K562 (cell line): ENCODE results near the gene EN1. TPM values are rescaled to one million over a fixed set of nuclear protein-coding genes. Genes with fewer than 3 reads are reported as not detected.

Experiments used
- ATAC-seq: fragments of 200-7000 bp; cut with Tn5 transposase; 3 replicates; pipeline ENCODE4 v1.9.1; 2020; ENCODE audit warnings: moderate library complexity
- BruUV-seq: library from RNA; stranded (reverse); fragments of 400-500 nt; replicated peaks from 2 replicates; lab custom pipeline; 2021; lab: Mats Ljungman, UMichigan
- CTCF ChIA-PET: fragments of 300-600 bp; formaldehyde crosslinking; extraction: SDS; loops from one replicate; lab custom pipeline; 2021; ENCODE audit warnings: low intra/inter-chr PET ratio; lab: Yijun Ruan, JAX
- POLR2A ChIA-PET: fragments of 300-600, 350-650 bp; sonication (Branson Sonifier 250); formaldehyde crosslinking; extraction: SDS; loops from one replicate; lab custom pipeline; 2021; ENCODE audit warnings: antibody characterized with exemption, inconsistent platforms; lab: Yijun Ruan, JAX
- DNase-seq, 4 experiments: peaks; one replicate each; pipeline versions ENCODE4 v3.0.0 to v3.0.0-alpha.2; 2011 to 2018; ENCODE audit warnings: low spot score in 3 of 4, mixed read lengths in 3 of 4; ENCODE audit errors: extremely low read depth in 1 of 4
- FAIRE-seq: peaks from 2 replicates; lab custom pipeline; 2011; peaks lifted over from hg19 to GRCh38; lab: Jason Lieb, UNC
- H2AFZ ChIP-seq: 2 replicates; pipeline ENCODE4 v1.6.0; 2011; ENCODE audit warnings: low read depth, low read length, control low read depth, inconsistent platforms
- H3K27ac ChIP-seq: fragments of 200-600 bp; 3 replicates; pipeline ENCODE4 v1.8.0; 2011; ENCODE audit warnings: low read depth, mild to moderate bottlenecking, control low read depth, inconsistent platforms, low read length, moderate library complexity, mixed read lengths; ENCODE audit errors: extremely low read depth
- H3K27me3 ChIP-seq, 2 experiments: fragments of 300-600 bp in 1 of 2; 2 replicates in 1 of 2; 3 replicates in 1 of 2; pipeline versions ENCODE4 v1.6.0 to v1.8.0; 2011; ENCODE audit warnings: inconsistent platforms in 2 of 2, low read length in 2 of 2, mild to moderate bottlenecking in 1 of 2, mixed read lengths in 1 of 2, moderate library complexity in 1 of 2; ENCODE audit not compliant: control insufficient read depth in 2 of 2, insufficient read depth in 2 of 2
- H3K36me3 ChIP-seq: fragments of 300-600 bp; 3 replicates; pipeline ENCODE4 v1.8.0; 2011; ENCODE audit warnings: mild to moderate bottlenecking, low read length, inconsistent platforms; ENCODE audit not compliant: control insufficient read depth, insufficient read depth
- H3K4me1 ChIP-seq, 2 experiments: fragments of 200-600 bp in 1 of 2; replicated peaks in 1 of 2; 2 replicates in 1 of 2; 3 replicates in 1 of 2; pipeline versions ENCODE4 v1.5.1 to v1.8.0; 2011; ENCODE audit warnings: inconsistent platforms in 2 of 2, low read length in 2 of 2, mild to moderate bottlenecking in 1 of 2, mixed read lengths in 1 of 2, moderate library complexity in 1 of 2; ENCODE audit not compliant: control insufficient read depth in 2 of 2, insufficient read depth in 2 of 2
- H3K4me2 ChIP-seq: 2 replicates; pipeline ENCODE4 v1.6.1; 2011; ENCODE audit warnings: low read length, control low read depth, inconsistent platforms, mixed read lengths; ENCODE audit not compliant: insufficient read depth
- H3K4me3 ChIP-seq: fragments of 200-600 bp; sonication (generic), shearing (Covaris generic); 2 replicates; pipeline ENCODE4 v1.5.1; 2016; ENCODE audit warnings: control low read depth, inconsistent platforms
- H3K79me2 ChIP-seq: fragments of 200-600 bp; 3 replicates; pipeline ENCODE4 v1.8.0; 2011; ENCODE audit warnings: low read length, inconsistent platforms; ENCODE audit not compliant: control insufficient read depth, insufficient read depth
- H3K9ac ChIP-seq, 2 experiments: 2 replicates each; pipeline versions ENCODE4 v1.6.0 to v1.6.1; 2011; ENCODE audit warnings: low read depth in 2 of 2, low read length in 2 of 2, control low read depth in 1 of 2, inconsistent platforms in 1 of 2, mild to moderate bottlenecking in 1 of 2, mixed read lengths in 1 of 2; ENCODE audit not compliant: insufficient read depth in 1 of 2
- H3K9me1 ChIP-seq: one replicate; pipeline ENCODE4 v1.6.0; 2011; ENCODE audit warnings: inconsistent platforms, mild to moderate bottlenecking, low read length, moderate library complexity; ENCODE audit not compliant: control insufficient read depth, insufficient read depth
- H3K9me3 ChIP-seq: replicated peaks from 2 replicates; pipeline ENCODE4 v1.5.1; 2011; ENCODE audit warnings: low read depth, low read length, inconsistent platforms; ENCODE audit not compliant: control insufficient read depth, insufficient read depth
- H4K20me1 ChIP-seq: replicated peaks from 2 replicates; pipeline ENCODE4 v1.6.1; 2011; ENCODE audit warnings: low read length, inconsistent platforms, mixed read lengths; ENCODE audit not compliant: control insufficient read depth, insufficient read depth
- ATF3 ChIP-seq, 2 experiments: fragments of 450-650 bp in 1 of 2; sonication (generic) in 1 of 2; formaldehyde crosslinking in 1 of 2; IDR thresholded peaks in 1 of 2; conservative IDR thresholded peaks in 1 of 2; 2 replicates each; pipeline versions ENCODE4 v1.6.1 to v1.8.1; 2016 to 2023; ENCODE audit warnings: mild to moderate bottlenecking in 2 of 2, moderate library complexity in 2 of 2, inconsistent platforms in 1 of 2, missing genetic modification reagents in 1 of 2
- DLX4 ChIP-seq: fragments of 250-450 bp; sonication (Bioruptor Pico); IDR thresholded peaks from 2 replicates; pipeline ENCODE4 v1.6.1; 2021; ENCODE audit warnings: mild to moderate bottlenecking
- GABPB2 ChIP-seq: fragments of 250-450 bp; sonication (Bioruptor Pico); conservative IDR thresholded peaks from 2 replicates; pipeline ENCODE4 v1.5.1; 2021; ENCODE audit warnings: mild to moderate bottlenecking
- MECOM ChIP-seq: fragments of 250-450 bp; sonication (Bioruptor Pico); IDR thresholded peaks from 2 replicates; pipeline ENCODE4 v1.8.0; 2022; ENCODE audit warnings: inconsistent platforms
- TAF9B ChIP-seq: fragments of 450-650 bp; IDR thresholded peaks from 2 replicates; pipeline ENCODE4 v1.6.1; 2018; ENCODE audit warnings: mild to moderate bottlenecking; ENCODE audit not compliant: partially characterized antibody
- TEAD2 ChIP-seq: fragments of 450-650 bp; IDR thresholded peaks from 2 replicates; pipeline ENCODE4 v1.6.1; 2016; ENCODE audit warnings: missing genetic modification characterization, control low read depth, missing compliant biosample characterization
- ZNF431 ChIP-seq: sonication (generic); formaldehyde crosslinking; IDR thresholded peaks from 2 replicates; pipeline ENCODE4 v1.8.0; 2022; ENCODE audit warnings: mild to moderate bottlenecking, missing genetic modification reagents
- WGBS: fragments of 100-300 bp; shearing (Covaris generic); methylation state at CpG from one replicate; pipeline ENCODE4 v1.1.6; 2016; ENCODE audit warnings: low coverage, mixed read lengths; ENCODE audit not compliant: insufficient coverage; ENCODE audit errors: missing lambda C conversion rate; 5-methylcytosine and 5-hydroxymethylcytosine counted together
- in situ Hi-C: fragments of 300-500 bp; cut with MboI; formaldehyde crosslinking; loops from 4 replicates; pipeline ENCODE4 v1.15.0; 2018; ENCODE audit warnings: inconsistent platforms, mixed read lengths
- intact Hi-C: fragments of 100-400 bp; cut with micrococcal nuclease; formaldehyde crosslinking; loops from 2 replicates; pipeline ENCODE4 v1.14.2; 2022
- polyA plus RNA-seq, 8 experiments: library from polyadenylated mRNA; depleted of rRNA in 4 of 8; stranded (reverse) in 5 of 8; unstranded in 3 of 8; fragments of >200 nt; fragmentation: Nextera tagmentation in 2 of 8; fragmentation: Illumina TruSeq in 1 of 8; extraction: Ambion mirVana in 2 of 8; extraction: Trizol in 1 of 8; gene quantifications; 2 replicates each; pipeline versions ENCODE4 v1.2.1 to v1.2.3, GENCODE V29; 2011 to 2014; ENCODE audit warnings: inconsistent platforms in 1 of 8, missing spikeins in 1 of 8
- total RNA-seq, 7 experiments: library from RNA; depleted of rRNA in 6 of 7; stranded (reverse); fragments of >200 nt in 6 of 7; fragmentation: Illumina TruSeq in 2 of 7; extraction: Trizol in 2 of 7; gene quantifications; 2 replicates each; pipeline versions ENCODE4 v1.2.1 to v1.2.3, GENCODE V29; 2011 to 2021; ENCODE audit warnings: low replicate concordance in 1 of 7
- TF ChIP-seq, protein P1 (sequence below): fragments of 450-650 bp; IDR thresholded peaks from 2 replicates; pipeline ENCODE4 v1.6.1; 2017; ENCODE audit warnings: antibody characterized with exemption
- TF ChIP-seq, protein P2 (sequence below): fragments of 250-450 bp; sonication (Bioruptor Pico); IDR thresholded peaks from 2 replicates; pipeline ENCODE4 v1.8.0; 2021; ENCODE audit warnings: moderate library complexity, mild to moderate bottlenecking, inconsistent platforms

Gene EN1
- total and polyA plus RNA-seq, 9 of the 15 experiments (the other 6 are each of a cell fraction or from before 2014, with no cell fraction given) = 0.06 to 2.0 (median 0.51) TPM

DNA sequence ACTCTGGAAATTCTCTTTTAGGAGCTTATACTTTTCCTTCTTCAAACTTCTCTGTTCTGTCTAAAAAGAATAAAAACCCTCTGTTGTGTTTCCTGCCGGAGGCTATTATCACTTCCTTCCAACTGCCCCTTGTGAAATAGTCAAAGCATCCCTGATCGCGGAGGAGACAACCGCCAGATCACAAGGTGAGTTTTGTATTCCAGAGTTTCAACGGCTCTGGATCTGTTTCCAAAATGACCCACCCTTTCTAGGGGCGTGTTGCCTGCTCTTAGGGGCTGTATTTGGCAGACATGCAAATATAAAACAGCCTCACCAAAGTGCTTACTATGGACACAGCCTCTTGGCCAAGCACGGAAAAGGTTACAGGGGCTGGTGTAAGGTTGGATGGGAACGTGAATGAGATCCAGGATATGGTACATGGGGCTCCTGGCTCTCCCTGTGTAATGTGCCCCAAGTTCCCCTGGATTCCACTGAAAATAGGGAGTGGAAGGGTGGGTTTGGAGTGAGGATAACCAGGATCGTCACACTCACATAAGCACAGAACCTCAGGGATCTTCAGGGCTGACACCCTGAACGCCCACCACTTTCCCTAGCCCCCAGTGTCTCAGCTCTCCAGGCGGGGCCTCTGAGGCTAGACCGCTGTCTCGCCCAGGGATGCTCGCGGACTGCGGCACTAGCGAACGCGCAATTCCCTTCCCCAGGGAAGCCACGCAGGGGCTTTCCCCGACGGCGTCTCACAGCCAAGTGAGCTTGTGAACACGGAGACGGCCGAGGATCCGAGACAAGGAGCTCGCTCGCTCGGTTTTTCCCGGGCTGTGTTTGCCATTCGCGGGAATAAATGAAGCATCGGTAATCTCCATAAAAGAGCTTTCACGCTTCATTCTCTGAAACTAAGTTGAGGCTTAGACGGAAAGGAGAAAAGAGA lies 14.4 kb downstream of the EN1 start:
- H2AFZ ChIP-seq = no peak overlapping the region
- CTCF ChIA-PET = no interaction called here
- no peak overlapping the region for H3K9ac ChIP-seq
- H3K9me3 ChIP-seq = no peaks in the 10 kb centered on the region
- intact Hi-C loops = no loop called here
- FAIRE-seq (no peak), DNase-seq (no peak), ATAC-seq (no peak)
- H3K4me1 ChIP-seq = peaks cover 0 to 18% of the 10 kb centered on the region in 2 experiments; a peak in 2 of 5 replicates
- H3K79me2 ChIP-seq = no peaks in the 10 kb centered on the region
- H3K4me2 ChIP-seq = no peak overlapping the region
- peaks cover 2 to 24% of the 10 kb centered on the region in 2 experiments; a peak in 2 of 5 replicates for H3K27me3 ChIP-seq
- no peaks in the 10 kb centered on the region for H3K36me3 ChIP-seq
- WGBS = 48% methylated on average over 34 of the region's 36 CpGs
- POLR2A ChIA-PET = no interaction called here
- in situ Hi-C loops = no loop called here
- no TSS peak for BruUV-seq
- no peaks in the 10 kb centered on the region for H3K9me1 ChIP-seq
- no peaks in the 10 kb centered on the region for H4K20me1 ChIP-seq
- no peak overlapping the region for H3K4me3 ChIP-seq
- TF ChIP-seq DLX4 (CRISPR knock-in tag) (no peak), TAF9B (no peak), ZNF431 (CRISPR knock-in tag) (no peak), GABPB2 (no peak), ATF3 (IDR thresholded peaks at IDR 0.05) (no peak), ATF3 (CRISPR knock-in tag; conservative IDR thresholded peaks at IDR 0.05) (no peak), MECOM (no peak), TEAD2 (no peak)
- TF ChIP-seq, protein P1, sequence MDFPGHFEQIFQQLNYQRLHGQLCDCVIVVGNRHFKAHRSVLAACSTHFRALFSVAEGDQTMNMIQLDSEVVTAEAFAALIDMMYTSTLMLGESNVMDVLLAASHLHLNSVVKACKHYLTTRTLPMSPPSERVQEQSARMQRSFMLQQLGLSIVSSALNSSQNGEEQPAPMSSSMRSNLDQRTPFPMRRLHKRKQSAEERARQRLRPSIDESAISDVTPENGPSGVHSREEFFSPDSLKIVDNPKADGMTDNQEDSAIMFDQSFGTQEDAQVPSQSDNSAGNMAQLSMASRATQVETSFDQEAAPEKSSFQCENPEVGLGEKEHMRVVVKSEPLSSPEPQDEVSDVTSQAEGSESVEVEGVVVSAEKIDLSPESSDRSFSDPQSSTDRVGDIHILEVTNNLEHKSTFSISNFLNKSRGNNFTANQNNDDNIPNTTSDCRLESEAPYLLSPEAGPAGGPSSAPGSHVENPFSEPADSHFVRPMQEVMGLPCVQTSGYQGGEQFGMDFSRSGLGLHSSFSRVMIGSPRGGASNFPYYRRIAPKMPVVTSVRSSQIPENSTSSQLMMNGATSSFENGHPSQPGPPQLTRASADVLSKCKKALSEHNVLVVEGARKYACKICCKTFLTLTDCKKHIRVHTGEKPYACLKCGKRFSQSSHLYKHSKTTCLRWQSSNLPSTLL = no peak
- TF ChIP-seq, protein P2, sequence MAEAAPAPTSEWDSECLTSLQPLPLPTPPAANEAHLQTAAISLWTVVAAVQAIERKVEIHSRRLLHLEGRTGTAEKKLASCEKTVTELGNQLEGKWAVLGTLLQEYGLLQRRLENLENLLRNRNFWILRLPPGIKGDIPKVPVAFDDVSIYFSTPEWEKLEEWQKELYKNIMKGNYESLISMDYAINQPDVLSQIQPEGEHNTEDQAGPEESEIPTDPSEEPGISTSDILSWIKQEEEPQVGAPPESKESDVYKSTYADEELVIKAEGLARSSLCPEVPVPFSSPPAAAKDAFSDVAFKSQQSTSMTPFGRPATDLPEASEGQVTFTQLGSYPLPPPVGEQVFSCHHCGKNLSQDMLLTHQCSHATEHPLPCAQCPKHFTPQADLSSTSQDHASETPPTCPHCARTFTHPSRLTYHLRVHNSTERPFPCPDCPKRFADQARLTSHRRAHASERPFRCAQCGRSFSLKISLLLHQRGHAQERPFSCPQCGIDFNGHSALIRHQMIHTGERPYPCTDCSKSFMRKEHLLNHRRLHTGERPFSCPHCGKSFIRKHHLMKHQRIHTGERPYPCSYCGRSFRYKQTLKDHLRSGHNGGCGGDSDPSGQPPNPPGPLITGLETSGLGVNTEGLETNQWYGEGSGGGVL (CRISPR knock-in tag) = no peak
- no peak overlapping the region for H3K27ac ChIP-seq
